Left hindlimb (tissue), 1 donor: ENCODE data around the gene KLK14.

ENCODE experiments used
- DNase-seq: peaks from one replicate; pipeline ENCODE4 v3.0.0-alpha.2; 2018

Gene KLK14

DNA sequence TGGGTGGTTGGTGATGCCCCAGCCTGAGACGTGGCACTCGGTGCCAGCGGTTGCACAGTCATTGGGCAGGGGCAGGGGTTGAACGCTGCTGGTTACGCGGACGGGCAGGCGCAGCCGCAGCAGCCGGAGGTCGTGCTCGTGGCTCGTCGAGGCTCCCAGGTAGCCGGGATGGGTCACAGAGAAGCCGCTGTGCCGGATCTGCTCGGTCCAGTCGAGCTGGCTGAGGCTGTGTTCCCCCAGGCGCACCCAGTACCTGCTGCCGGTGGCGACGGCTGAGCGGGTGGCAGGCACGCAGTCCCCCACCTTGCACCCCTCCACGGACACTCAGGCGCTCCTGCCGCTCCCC lies 50.8 kb downstream of the KLK14 start:
- DNase-seq, result no peak

DNA sequence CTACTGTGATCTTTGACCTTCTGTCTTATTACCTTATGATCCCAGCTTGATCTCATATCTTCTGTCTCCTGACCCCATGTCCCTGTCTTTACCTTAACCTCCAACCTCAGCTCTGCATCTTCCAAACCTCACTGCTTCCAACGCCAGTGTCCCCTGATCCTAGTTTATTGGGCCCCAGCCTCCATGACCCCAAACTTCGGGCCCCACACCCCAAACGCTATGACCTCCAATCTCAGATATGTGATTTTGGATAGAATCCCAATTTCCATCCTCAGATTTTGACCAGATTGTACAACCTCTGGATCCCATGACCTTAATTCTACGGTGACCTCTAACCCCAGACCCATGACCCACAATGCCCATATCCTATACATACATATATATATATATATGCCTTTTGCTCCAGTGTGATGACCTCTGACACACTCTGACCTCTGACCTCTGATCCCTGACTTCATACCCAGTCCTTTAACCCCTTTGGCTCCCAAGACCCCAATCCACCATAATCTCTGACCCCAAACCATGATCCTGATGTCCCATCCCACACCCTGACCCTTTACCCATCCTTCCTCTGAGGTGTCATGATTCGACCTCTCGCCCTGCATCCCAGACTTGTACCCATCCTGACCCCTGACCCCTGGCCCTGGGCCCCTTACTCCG lies 51.3 kb downstream of the KLK14 start:
- no peak for DNase-seq

DNA sequence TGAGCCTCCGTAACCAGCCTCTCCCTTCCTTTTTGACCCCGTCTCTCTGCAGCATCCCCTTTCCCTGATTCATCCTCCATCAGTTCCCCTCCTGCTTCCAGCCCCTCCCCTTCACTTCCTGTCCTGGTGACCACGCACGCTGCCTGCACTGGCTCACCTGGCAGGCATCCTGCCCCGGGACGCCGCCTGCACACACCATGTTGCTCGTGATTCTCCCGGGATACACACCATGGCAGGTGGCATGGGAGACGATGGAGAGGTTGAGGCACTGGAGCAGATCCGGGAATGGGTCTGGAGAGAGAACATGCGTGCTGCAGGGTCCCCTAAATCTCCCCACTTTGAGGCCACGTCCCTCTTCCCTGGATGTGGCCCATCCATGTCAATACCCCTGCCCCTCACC lies 52.1 kb downstream of the KLK14 start:
- no peak for DNase-seq

- no peak for DNase-seq
These were observed 53.0 kb downstream of the KLK14 start for GRCh38 chr19:51029718-51030117.
